Naive thymus-derived CD4-positive, alpha-beta T cell (primary cell): ENCODE results near the gene RABL6. TPM values are rescaled to one million over a fixed set of nuclear protein-coding genes. Genes with fewer than 3 reads are reported as not detected.
A peak's percentile ranks its signal among the peaks of the same experiment; 100 is the strongest.

Experiments
- ATAC-seq: fragments of 150-1000 bp; cut with Tn5 transposase; 2 replicates; pipeline ENCODE4 v1.10.0; 2021; ENCODE audit warnings: mild to moderate bottlenecking, moderate library complexity
- CTCF ChIA-PET: fragments of 350-600 bp; sonication (Branson Sonifier 250); formaldehyde crosslinking; loops from one replicate; lab custom pipeline; 2021; ENCODE audit warnings: antibody characterized with exemption; lab: Charles Lee
- POLR2A ChIA-PET: fragments of 350-600 bp; sonication (Branson Sonifier 250); formaldehyde crosslinking; loops from one replicate; lab custom pipeline; 2021; ENCODE audit warnings: antibody characterized with exemption, inconsistent platforms; lab: Charles Lee
- DNase-seq, 9 donors: peaks; one replicate each; pipeline versions ENCODE4 v3.0.0 to v3.0.0-alpha.2; 2020 to 2022; ENCODE audit warnings: mixed read lengths in 1 of 9
- H3K27ac ChIP-seq: one replicate; pipeline ENCODE4 v1.7.0; 2013; ENCODE audit warnings: mild to moderate bottlenecking, low read depth, low read length, moderate library complexity
- H3K27me3 ChIP-seq, 2 donors: one replicate each; pipeline ENCODE4 v1.7.0; 2013; ENCODE audit warnings: low read length in 2 of 2, mild to moderate bottlenecking in 2 of 2, moderate library complexity in 2 of 2; ENCODE audit not compliant: control insufficient read depth in 2 of 2, insufficient read depth in 2 of 2
- H3K36me3 ChIP-seq, 3 experiments: 1 replicate in 2 of 3; 2 replicates in 1 of 3; pipeline ENCODE4 v1.7.0; 2013; ENCODE audit warnings: low read length in 3 of 3, mild to moderate bottlenecking in 3 of 3, moderate library complexity in 1 of 3; ENCODE audit not compliant: insufficient read depth in 3 of 3, control insufficient read depth in 2 of 3
- H3K4me1 ChIP-seq, 2 donors: one replicate each; pipeline ENCODE4 v1.7.0; 2013; ENCODE audit warnings: low read length in 2 of 2, mild to moderate bottlenecking in 2 of 2, moderate library complexity in 1 of 2; ENCODE audit not compliant: control insufficient read depth in 2 of 2, insufficient read depth in 2 of 2
- H3K4me3 ChIP-seq: 2 replicates; pipeline ENCODE4 v1.7.0; 2013; ENCODE audit warnings: mild to moderate bottlenecking, low read length
- H3K9me3 ChIP-seq, 3 experiments: 1 replicate in 2 of 3; 2 replicates in 1 of 3; pipeline ENCODE4 v1.7.0; 2013; ENCODE audit warnings: low read length in 3 of 3; ENCODE audit not compliant: control insufficient read depth in 2 of 3
- H3K27ac Mint-ChIP-seq, 9 donors: one replicate each; pipeline ENCODE4 v1.8.0; 2020 to 2022; ENCODE audit warnings: mixed read lengths in 9 of 9, mild to moderate bottlenecking in 8 of 9, moderate library complexity in 5 of 9, inconsistent platforms in 2 of 9
- H3K27me3 Mint-ChIP-seq, 5 donors: one replicate each; pipeline ENCODE4 v1.8.0; 2021 to 2022; ENCODE audit warnings: mixed read lengths in 5 of 5, mild to moderate bottlenecking in 1 of 5
- H3K36me3 Mint-ChIP-seq, 5 donors: one replicate each; pipeline ENCODE4 v1.8.0; 2020 to 2022; ENCODE audit warnings: mixed read lengths in 5 of 5, mild to moderate bottlenecking in 3 of 5, inconsistent platforms in 1 of 5
- H3K4me1 Mint-ChIP-seq, 7 donors: one replicate each; pipeline ENCODE4 v1.8.0; 2020 to 2022; ENCODE audit warnings: mixed read lengths in 7 of 7, mild to moderate bottlenecking in 3 of 7, inconsistent platforms in 1 of 7
- H3K4me3 Mint-ChIP-seq, 10 donors: one replicate each; pipeline ENCODE4 v1.8.0; 2020 to 2022; ENCODE audit warnings: mild to moderate bottlenecking in 10 of 10, mixed read lengths in 10 of 10, moderate library complexity in 6 of 10, inconsistent platforms in 2 of 10
- H3K9me3 Mint-ChIP-seq, 11 donors: one replicate each; pipeline ENCODE4 v1.8.0; 2020 to 2022; ENCODE audit warnings: mixed read lengths in 11 of 11, mild to moderate bottlenecking in 4 of 11, inconsistent platforms in 1 of 11, moderate library complexity in 1 of 11
- intact Hi-C, 2 donors: fragments of 100-400 bp; cut with micrococcal nuclease; formaldehyde crosslinking; loops; one replicate each; pipeline ENCODE4 v1.15.1; 2023
- polyA plus RNA-seq, 2 donors: library from polyadenylated mRNA; unstranded; fragments of 300-500 nt; fragmentation: Illumina TruSeq; gene quantifications; one replicate each; pipeline ENCODE4 v1.2.3, GENCODE V29; 2021
- total RNA-seq, 6 experiments: library from RNA in 5 of 6; stranded (reverse) in 5 of 6; gene quantifications; 1 replicate in 5 of 6; 2 replicates in 1 of 6; pipeline ENCODE4 v1.2.3 and lab custom pipeline; 2021 to 2026

Gene RABL6
- total and polyA plus RNA-seq, 7 experiments from 2014 or later, result 9.4 to 100 (median 60.7) TPM

GRCh38 chr9:136774416-136775045 is 33.2 kb upstream of the RABL6 start:
- peaks cover 10 to 22% (median 13%) of the 10 kb centered on the region in 5 donors for H3K27me3 Mint-ChIP-seq

DNA sequence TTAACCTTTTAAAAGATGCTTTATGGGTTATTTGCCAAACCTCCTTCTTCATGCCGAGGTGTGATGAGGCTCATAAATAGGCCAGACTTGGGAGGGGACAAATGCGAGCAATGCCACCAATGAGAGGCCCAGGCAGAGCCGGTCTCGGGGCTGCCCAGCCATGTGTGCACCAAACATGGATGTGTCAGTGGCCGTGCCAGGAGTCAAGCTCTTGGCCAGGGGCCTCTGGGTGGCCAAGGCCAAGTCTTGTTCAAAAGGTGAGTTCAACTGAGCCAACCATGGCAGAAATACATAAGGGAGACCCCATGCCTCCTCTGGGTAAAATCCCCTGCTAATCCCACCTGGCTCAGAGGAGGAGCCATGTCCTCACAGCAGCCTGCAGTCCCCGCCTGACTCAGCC is 32.6 kb upstream of the RABL6 start:
- Histone ChIP-seq H3K27ac (no peak overlapping the region), H3K27me3 (no peaks in the 10 kb centered on the region), H3K36me3 (no peaks in the 10 kb centered on the region), H3K4me1 (no peaks in the 10 kb centered on the region), H3K4me3 (no peak overlapping the region), H3K9me3 (peaks cover 0 to 10% (median 0%) of the 10 kb centered on the region in 3 experiments)
- intact Hi-C loops, result no loop called here
- no peak for ATAC-seq
- POLR2A ChIA-PET, result no interaction called here
- Mint-ChIP-seq H3K36me3 (peaks cover 0 to 5% (median 0%) of the 10 kb centered on the region in 5 donors), H3K27me3 (peaks cover 10 to 26% (median 13%) of the 10 kb centered on the region in 5 donors), H3K4me1 (peaks cover 0 to 11% (median 2%) of the 10 kb centered on the region in 7 donors), H3K4me3 (no peak overlapping the region), H3K9me3 (peaks cover 0 to 11% (median 5%) of the 10 kb centered on the region in 11 donors), H3K27ac (no peak overlapping the region)
- DNase-seq, result no peak
- CTCF ChIA-PET, result interaction anchor here (0.6 kb wide), 1 partner anchor 195 kb away, joined by 4 read pairs; no protein-coding TSS in a partner anchor

More at GRCh38 chr9:136774416-136775045, 33.2 kb upstream of the RABL6 start:
- POLR2A ChIA-PET, result no interaction called here
- H3K9me3 Mint-ChIP-seq, result peaks cover 0 to 11% (median 5%) of the 10 kb centered on the region in 11 donors
- Histone ChIP-seq H3K27ac (no peak overlapping the region), H3K4me3 (no peak overlapping the region), H3K27me3 (no peaks in the 10 kb centered on the region), H3K9me3 (peaks cover 0 to 10% (median 0%) of the 10 kb centered on the region in 3 experiments), H3K4me1 (no peaks in the 10 kb centered on the region), H3K36me3 (no peaks in the 10 kb centered on the region)
- H3K27ac Mint-ChIP-seq, result no peak overlapping the region
- H3K4me1 Mint-ChIP-seq, result peaks cover 0 to 11% (median 3%) of the 10 kb centered on the region in 7 donors
- H3K36me3 Mint-ChIP-seq, result peaks cover 0 to 5% (median 0%) of the 10 kb centered on the region in 5 donors
- no peak overlapping the region for H3K4me3 Mint-ChIP-seq
- intact Hi-C loops, result no loop called here
- CTCF ChIA-PET, result interaction anchor here (0.8 kb wide), 1 partner anchor 401 kb away, joined by 3 read pairs; no protein-coding TSS in a partner anchor
- DNase-seq (no peak), ATAC-seq (no peak)

DNA sequence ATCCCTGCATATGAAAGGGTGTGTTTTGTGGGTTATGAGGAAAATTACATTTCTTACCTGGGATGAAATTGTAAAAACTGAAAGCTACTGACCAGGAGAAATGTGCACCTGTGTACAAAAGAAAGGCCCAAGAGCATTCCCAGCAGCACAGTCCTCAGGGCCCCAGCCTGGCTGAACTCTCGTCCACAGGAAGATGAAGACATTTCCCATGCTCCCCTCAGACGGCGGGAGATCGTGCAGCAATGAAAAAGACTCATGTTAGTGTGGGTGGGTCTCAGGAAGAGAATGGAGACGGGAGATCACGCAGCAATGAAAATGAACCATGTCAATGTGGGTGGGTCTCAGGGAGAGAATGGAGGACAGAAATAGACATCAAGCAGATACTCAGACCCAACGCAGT is 30.8 kb upstream of the RABL6 start:
- ChIA-PET CTCF (interaction anchor here (1.2 to 2.6 kb wide), 2 partner anchors 11 to 86 kb away, joined by 5 to 12 read pairs; no protein-coding TSS in a partner anchor), POLR2A (interaction anchor here (0.7 kb wide), 2 partner anchors 24 to 577 kb away, joined by 3 to 9 read pairs; no protein-coding TSS in a partner anchor)
- H3K27ac Mint-ChIP-seq, result peak overlapping the region in 1 of 9 donors; percentile 7
- Histone ChIP-seq H3K4me1 (no peaks in the 10 kb centered on the region), H3K4me3 (no peak overlapping the region), H3K36me3 (no peaks in the 10 kb centered on the region), H3K27ac (no peak overlapping the region), H3K9me3 (peaks cover 0 to 10% (median 0%) of the 10 kb centered on the region in 3 experiments), H3K27me3 (no peaks in the 10 kb centered on the region)
- no peak overlapping the region for H3K4me3 Mint-ChIP-seq
- ATAC-seq, result no peak
- H3K9me3 Mint-ChIP-seq, result peaks cover 0 to 11% (median 5%) of the 10 kb centered on the region in 11 donors
- intact Hi-C loops, result no loop called here
- H3K27me3 Mint-ChIP-seq, result peaks cover 10 to 35% (median 13%) of the 10 kb centered on the region in 5 donors
- no peak for DNase-seq
- H3K36me3 Mint-ChIP-seq, result peaks cover 0 to 5% (median 0%) of the 10 kb centered on the region in 5 donors
- peaks cover 0 to 11% (median 1%) of the 10 kb centered on the region in 7 donors for H3K4me1 Mint-ChIP-seq

DNA sequence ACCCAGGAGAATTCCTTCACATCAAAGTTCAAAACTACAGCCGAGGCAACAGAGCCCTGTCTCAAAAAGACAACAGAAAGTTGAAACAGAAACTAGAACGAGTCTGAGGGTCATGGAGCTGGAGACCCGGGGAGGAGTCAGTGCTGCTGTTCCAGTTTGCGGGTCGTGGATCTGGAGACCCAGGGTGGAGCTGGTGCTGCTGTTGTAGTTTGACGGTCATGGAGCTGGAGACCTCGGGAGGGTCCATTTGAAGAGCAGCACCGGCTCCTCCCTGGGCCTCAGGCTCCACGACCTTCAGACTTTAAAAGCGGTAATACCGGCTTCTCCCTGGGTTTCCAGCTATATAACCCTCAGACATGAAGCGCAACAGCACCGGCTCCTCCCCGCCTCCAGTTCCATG is 30.4 kb upstream of the RABL6 start:
- Mint-ChIP-seq H3K27me3 (peaks cover 10 to 40% (median 13%) of the 10 kb centered on the region in 5 donors), H3K4me3 (no peak overlapping the region), H3K4me1 (peaks cover 0 to 11% (median 1%) of the 10 kb centered on the region in 7 donors), H3K27ac (no peak overlapping the region), H3K9me3 (peaks cover 0 to 11% (median 5%) of the 10 kb centered on the region in 11 donors), H3K36me3 (peaks cover 0 to 5% (median 0%) of the 10 kb centered on the region in 5 donors)
- Histone ChIP-seq H3K4me1 (no peaks in the 10 kb centered on the region), H3K4me3 (no peak overlapping the region), H3K27me3 (no peaks in the 10 kb centered on the region), H3K27ac (no peak overlapping the region), H3K36me3 (no peaks in the 10 kb centered on the region), H3K9me3 (peaks cover 0 to 10% (median 0%) of the 10 kb centered on the region in 3 experiments)
- intact Hi-C loops, result no loop called here
- CTCF ChIA-PET, result interaction anchor here (1.2 to 2.6 kb wide), 2 partner anchors 10 to 86 kb away, joined by 5 to 12 read pairs; no protein-coding TSS in a partner anchor
- DNase-seq, result no peak
- no peak for ATAC-seq
- POLR2A ChIA-PET, result interaction anchor here (0.9 kb wide), 1 partner anchor 464 kb away, joined by 4 read pairs; the partner anchor contains the start of gene TUBB4B

- ChIA-PET POLR2A (interaction anchor here (1.3 kb wide), 1 partner anchor 52 kb away, joined by 3 read pairs; no protein-coding TSS in a partner anchor), CTCF (interaction anchor here (0.7 kb wide), 1 partner anchor 280 kb away, joined by 3 read pairs; no protein-coding TSS in a partner anchor)
- Histone ChIP-seq H3K4me3 (no peak overlapping the region), H3K9me3 (no peaks in the 10 kb centered on the region), H3K4me1 (no peaks in the 10 kb centered on the region), H3K27me3 (no peaks in the 10 kb centered on the region), H3K27ac (no peak overlapping the region), H3K36me3 (no peaks in the 10 kb centered on the region)
- Mint-ChIP-seq H3K27me3 (peaks cover 5 to 50% (median 13%) of the 10 kb centered on the region in 5 donors), H3K36me3 (no peaks in the 10 kb centered on the region), H3K27ac (no peak overlapping the region), H3K9me3 (peaks cover 0 to 4% (median 0%) of the 10 kb centered on the region in 11 donors), H3K4me1 (peaks cover 0 to 6% (median 0%) of the 10 kb centered on the region in 7 donors), H3K4me3 (no peak overlapping the region)
- intact Hi-C loops, result loop anchor here in 1 of 2 donors (10.0 kb wide), 1 partner anchor 285 kb away; no protein-coding TSS in a partner anchor
- no peak for DNase-seq
- no peak for ATAC-seq
These were observed 27.9 kb upstream of the RABL6 start for GRCh38 chr9:136779808-136780207.

GRCh38 chr9:136782452-136782851 is 25.3 kb upstream of the RABL6 start:
- POLR2A ChIA-PET, result no interaction called here
- DNase-seq (no peak), ATAC-seq (no peak)
- intact Hi-C loops, result loop anchor here in 1 of 2 donors (10.0 kb wide), 1 partner anchor 282 kb away; no protein-coding TSS in a partner anchor
- H3K9me3 ChIP-seq, result no peaks in the 10 kb centered on the region
- peaks cover 0 to 63% (median 10%) of the 10 kb centered on the region in 5 donors for H3K27me3 Mint-ChIP-seq
- no peaks in the 10 kb centered on the region for H3K36me3 Mint-ChIP-seq
- H3K27ac Mint-ChIP-seq, result no peak overlapping the region
- H3K36me3 ChIP-seq, result no peaks in the 10 kb centered on the region
- no peak overlapping the region for H3K4me3 ChIP-seq
- peaks cover 0 to 4% (median 0%) of the 10 kb centered on the region in 11 donors for H3K9me3 Mint-ChIP-seq
- H3K4me3 Mint-ChIP-seq, result no peak overlapping the region
- CTCF ChIA-PET, result no interaction called here
- no peak overlapping the region for H3K27ac ChIP-seq
- H3K4me1 ChIP-seq, result no peaks in the 10 kb centered on the region
- H3K4me1 Mint-ChIP-seq, result peaks cover 0 to 6% (median 1%) of the 10 kb centered on the region in 7 donors
- H3K27me3 ChIP-seq, result no peaks in the 10 kb centered on the region
